ENCODE measurements around the gene MRPS12.
A peak's percentile ranks its signal among the peaks of the same experiment; 100 is the strongest.
"Not testable (repeated sequence)": the region's sequence is repeated elsewhere in the genome, so short reads cannot be mapped to it uniquely, and the experiment has no call there.

MRPS12 gene

GRCh38 chr19:38930776-38931520 lies at the start of gene MRPS12:
Gene MRPS12, plus strand, starts transcription at chr19:38930944. Its CDS starts 351 bp downstream, at chr19:38931295.
- 0 out of 2 replicates have a peak, but pooled peaks cover 7% of the 10 kb centered on the region for H3K36me3 ChIP-seq (ENCODE audit: insufficient read depth)
- H3K79me2 ChIP-seq (ENCODE audit: insufficient read depth, low read depth), result peaks cover 20% of the 10 kb centered on the region
- no peaks in the 10 kb centered on the region for H4K20me1 ChIP-seq (ENCODE audit: insufficient read depth)
- no peak for TF ChIP-seq CTCF (conservative IDR thresholded peaks at IDR 0.05; ENCODE audit: low read depth, low read length)
- no peaks in the 10 kb centered on the region for H3K27me3 ChIP-seq (ENCODE audit: insufficient read depth, low read depth)
- H2AFZ ChIP-seq (ENCODE audit: low read depth), result peak within 1 kb of the TSS; percentile 82
- peak within 1 kb of the TSS; percentile 91 for H3K4me2 ChIP-seq
- H3K27ac ChIP-seq, result peak within 1 kb of the TSS; percentile 73
- peak within 1 kb of the TSS; percentile 78 for H3K9ac ChIP-seq
- peaks cover 18% of the 10 kb centered on the region for H3K4me1 ChIP-seq (ENCODE audit: low read depth, poor library complexity, severe bottlenecking)
- no peak within 1 kb of the TSS for H3K4me3 ChIP-seq (IDR thresholded peaks at IDR 0.05; ENCODE audit: insufficient read depth, low read depth, low read length)

GRCh38 chr19:38883286-38883685 lies 47.5 kb upstream of the MRPS12 start:
- Histone ChIP-seq H3K4me3 (IDR thresholded peaks at IDR 0.05; ENCODE audit: insufficient read depth, low read depth, low read length) (no peak overlapping the region), H3K79me2 (ENCODE audit: insufficient read depth, low read depth) (no peaks in the 10 kb centered on the region), H2AFZ (ENCODE audit: low read depth) (no peak overlapping the region), H3K4me1 (ENCODE audit: low read depth, poor library complexity, severe bottlenecking) (peaks cover 9% of the 10 kb centered on the region), H3K27me3 (ENCODE audit: insufficient read depth, low read depth) (no peaks in the 10 kb centered on the region), H3K27ac (no peak overlapping the region), H3K9ac (no peak overlapping the region), H3K36me3 (ENCODE audit: insufficient read depth) (no peaks in the 10 kb centered on the region), H4K20me1 (ENCODE audit: insufficient read depth) (no peaks in the 10 kb centered on the region), H3K4me2 (no peak overlapping the region)
- TF ChIP-seq CTCF (conservative IDR thresholded peaks at IDR 0.05; ENCODE audit: low read depth, low read length), result no peak

GRCh38 chr19:38884691-38885090 lies 46.1 kb upstream of the MRPS12 start:
- not testable (repeated sequence) for H3K4me2 ChIP-seq; H2AFZ ChIP-seq (ENCODE audit: low read depth); H3K36me3 ChIP-seq (ENCODE audit: insufficient read depth); H3K27me3 ChIP-seq (ENCODE audit: insufficient read depth, low read depth); H3K79me2 ChIP-seq (ENCODE audit: insufficient read depth, low read depth); H3K9ac ChIP-seq; H3K27ac ChIP-seq; H3K4me3 ChIP-seq (IDR thresholded peaks at IDR 0.05; ENCODE audit: insufficient read depth, low read depth, low read length); H4K20me1 ChIP-seq (ENCODE audit: insufficient read depth); H3K4me1 ChIP-seq (ENCODE audit: low read depth, poor library complexity, severe bottlenecking)

- no peak overlapping the region for H3K4me3 ChIP-seq (IDR thresholded peaks at IDR 0.05; ENCODE audit: insufficient read depth, low read depth, low read length)
- H3K9ac ChIP-seq, result no peak overlapping the region
- H3K79me2 ChIP-seq (ENCODE audit: insufficient read depth, low read depth), result no peaks in the 10 kb centered on the region
- TF ChIP-seq CTCF (conservative IDR thresholded peaks at IDR 0.05; ENCODE audit: low read depth, low read length), result no peak
- no peak overlapping the region for H3K27ac ChIP-seq
- no peaks in the 10 kb centered on the region for H3K27me3 ChIP-seq (ENCODE audit: insufficient read depth, low read depth)
- no peak overlapping the region for H3K4me2 ChIP-seq
- no peaks in the 10 kb centered on the region for H3K36me3 ChIP-seq (ENCODE audit: insufficient read depth)
- no peaks in the 10 kb centered on the region for H3K4me1 ChIP-seq (ENCODE audit: low read depth, poor library complexity, severe bottlenecking)
- no peaks in the 10 kb centered on the region for H4K20me1 ChIP-seq (ENCODE audit: insufficient read depth)
- H2AFZ ChIP-seq (ENCODE audit: low read depth), result no peak overlapping the region
Measured at GRCh38 chr19:38888876-38889275, 41.9 kb upstream of the MRPS12 start.

GRCh38 chr19:38889803-38890202 lies 40.9 kb upstream of the MRPS12 start:
- no peaks in the 10 kb centered on the region for H3K27me3 ChIP-seq (ENCODE audit: insufficient read depth, low read depth)
- no peaks in the 10 kb centered on the region for H4K20me1 ChIP-seq (ENCODE audit: insufficient read depth)
- no peak overlapping the region for H3K27ac ChIP-seq
- TF ChIP-seq CTCF (conservative IDR thresholded peaks at IDR 0.05; ENCODE audit: low read depth, low read length), result no peak
- H3K4me3 ChIP-seq (IDR thresholded peaks at IDR 0.05; ENCODE audit: insufficient read depth, low read depth, low read length), result no peak overlapping the region
- no peak overlapping the region for H2AFZ ChIP-seq (ENCODE audit: low read depth)
- H3K4me2 ChIP-seq, result no peak overlapping the region
- H3K79me2 ChIP-seq (ENCODE audit: insufficient read depth, low read depth), result no peaks in the 10 kb centered on the region
- no peak overlapping the region for H3K9ac ChIP-seq
- no peaks in the 10 kb centered on the region for H3K36me3 ChIP-seq (ENCODE audit: insufficient read depth)
- no peaks in the 10 kb centered on the region for H3K4me1 ChIP-seq (ENCODE audit: low read depth, poor library complexity, severe bottlenecking)

All from KMS-11 (cell line).